Measurements from ENCODE around the gene CDNF.

GRCh38 chr10:14836208-14836607, 1.6 kb downstream of the CDNF start:
- TF ChIP-seq, protein P1, sequence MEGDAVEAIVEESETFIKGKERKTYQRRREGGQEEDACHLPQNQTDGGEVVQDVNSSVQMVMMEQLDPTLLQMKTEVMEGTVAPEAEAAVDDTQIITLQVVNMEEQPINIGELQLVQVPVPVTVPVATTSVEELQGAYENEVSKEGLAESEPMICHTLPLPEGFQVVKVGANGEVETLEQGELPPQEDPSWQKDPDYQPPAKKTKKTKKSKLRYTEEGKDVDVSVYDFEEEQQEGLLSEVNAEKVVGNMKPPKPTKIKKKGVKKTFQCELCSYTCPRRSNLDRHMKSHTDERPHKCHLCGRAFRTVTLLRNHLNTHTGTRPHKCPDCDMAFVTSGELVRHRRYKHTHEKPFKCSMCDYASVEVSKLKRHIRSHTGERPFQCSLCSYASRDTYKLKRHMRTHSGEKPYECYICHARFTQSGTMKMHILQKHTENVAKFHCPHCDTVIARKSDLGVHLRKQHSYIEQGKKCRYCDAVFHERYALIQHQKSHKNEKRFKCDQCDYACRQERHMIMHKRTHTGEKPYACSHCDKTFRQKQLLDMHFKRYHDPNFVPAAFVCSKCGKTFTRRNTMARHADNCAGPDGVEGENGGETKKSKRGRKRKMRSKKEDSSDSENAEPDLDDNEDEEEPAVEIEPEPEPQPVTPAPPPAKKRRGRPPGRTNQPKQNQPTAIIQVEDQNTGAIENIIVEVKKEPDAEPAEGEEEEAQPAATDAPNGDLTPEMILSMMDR (IDR thresholded peaks at IDR 0.05; ENCODE audit: poor library complexity), result no peak
- TF ChIP-seq EZH2phosphoT487 (IDR thresholded peaks at IDR 0.05; ENCODE audit: low read depth, severe bottlenecking, unreplicated experiment) (no peak), EZH2 (IDR thresholded peaks at IDR 0.05; ENCODE audit: borderline replicate concordance) (no peak)

All from hepatocyte (in vitro differentiated cells).